Activated CD8-positive, alpha-beta T cell treated with anti-CD3 and anti-CD28 coated beads for 36 hours (primary cell): ENCODE results near the gene TESK2. TPM values are rescaled to one million over a fixed set of nuclear protein-coding genes. Genes with fewer than 3 reads are reported as not detected.

ENCODE experiments used
- ATAC-seq: fragments of 200-7000 bp; cut with Tn5 transposase; one replicate; pipeline ENCODE4 v1.10.0; 2021; ENCODE audit warnings: mild to moderate bottlenecking, moderate library complexity
- CTCF ChIA-PET: fragments of 350-600 bp; sonication (Branson Sonifier 250); formaldehyde crosslinking; loops from one replicate; lab custom pipeline; 2021; ENCODE audit warnings: antibody characterized with exemption; lab: Charles Lee
- POLR2A ChIA-PET: fragments of 350-600 bp; sonication (Branson Sonifier 250); formaldehyde crosslinking; loops from one replicate; lab custom pipeline; 2021; ENCODE audit warnings: antibody characterized with exemption; lab: Charles Lee
- DNase-seq: peaks from one replicate; pipeline ENCODE4 v3.0.0-alpha.2; 2020
- H3K27ac Mint-ChIP-seq: one replicate; pipeline ENCODE4 v1.8.0; 2021; ENCODE audit warnings: mild to moderate bottlenecking, mixed read lengths
- H3K27me3 Mint-ChIP-seq: one replicate; pipeline ENCODE4 v1.8.0; 2021; ENCODE audit warnings: mixed read lengths
- H3K36me3 Mint-ChIP-seq: one replicate; pipeline ENCODE4 v1.8.0; 2021; ENCODE audit warnings: low read depth, mixed read lengths
- H3K4me1 Mint-ChIP-seq: one replicate; pipeline ENCODE4 v1.8.0; 2021; ENCODE audit warnings: low read depth, mixed read lengths
- H3K4me3 Mint-ChIP-seq: one replicate; pipeline ENCODE4 v1.8.0; 2021; ENCODE audit warnings: mild to moderate bottlenecking, moderate library complexity, mixed read lengths
- H3K9me3 Mint-ChIP-seq: one replicate; pipeline ENCODE4 v1.8.0; 2021; ENCODE audit warnings: mixed read lengths
- CTCF ChIP-seq: fragments of 200-600 bp; IDR thresholded peaks from one replicate; pipeline ENCODE4 v1.8.0; 2022; ENCODE audit warnings: antibody characterized with exemption, mild to moderate bottlenecking
- intact Hi-C: fragments of 100-400 bp; cut with micrococcal nuclease; formaldehyde crosslinking; loops from one replicate; pipeline ENCODE4 v1.10.0; 2022
- total RNA-seq, 2 experiments: library from RNA; stranded (reverse); gene quantifications; one replicate each; pipeline ENCODE4 v1.2.3, GENCODE V29; 2021

The TESK2 gene
- total RNA-seq, 2 experiments from 2014 or later: 2.9 to 3.7 TPM

GRCh38 chr1:45378184-45378583 lies 112.8 kb downstream of the TESK2 start:
- no peak for TF ChIP-seq CTCF
- Mint-ChIP-seq H3K27ac (no peak overlapping the region), H3K27me3 (no peaks in the 10 kb centered on the region), H3K4me3 (no peak overlapping the region), H3K9me3 (no peaks in the 10 kb centered on the region), H3K36me3 (no peaks in the 10 kb centered on the region), H3K4me1 (no peaks in the 10 kb centered on the region)
- DNase-seq (no peak), ATAC-seq (no peak)
- intact Hi-C loops: no loop called here
- POLR2A ChIA-PET: interaction anchor here (1.1 kb wide), 1 partner anchor 39 kb away, joined by 3 read pairs; the partner anchor contains the start of genes MUTYH and TOE1
- CTCF ChIA-PET: interaction anchor here (1.0 to 1.8 kb wide), 4 partner anchors 13 to 366 kb away, joined by 3 to 5 read pairs (median 4); partner anchors contain the start of genes HECTD3 and UROD

GRCh38 chr1:45375104-45376090 lies 115.6 kb downstream of the TESK2 start:
- ChIA-PET CTCF (interaction anchor here (1.2 kb wide), 1 partner anchor 15 kb away, joined by 6 read pairs; no protein-coding TSS in a partner anchor), POLR2A (interaction anchor here (0.6 kb wide), 1 partner anchor 816 kb away, joined by 3 read pairs; no protein-coding TSS in a partner anchor)
- TF ChIP-seq CTCF: no peak
- H3K4me1 Mint-ChIP-seq: no peaks in the 10 kb centered on the region
- no peak overlapping the region for H3K27ac Mint-ChIP-seq
- no peaks in the 10 kb centered on the region for H3K9me3 Mint-ChIP-seq
- H3K4me3 Mint-ChIP-seq: no peak overlapping the region
- H3K27me3 Mint-ChIP-seq: no peaks in the 10 kb centered on the region
- H3K36me3 Mint-ChIP-seq: no peaks in the 10 kb centered on the region
- DNase-seq (no peak), ATAC-seq (no peak)
- intact Hi-C loops: no loop called here

- H3K9me3 Mint-ChIP-seq: no peaks in the 10 kb centered on the region
- ATAC-seq (no peak), DNase-seq (no peak)
- ChIA-PET POLR2A (no interaction called here), CTCF (interaction anchor here (0.6 to 1.9 kb wide), 5 partner anchors 14 to 389 kb away, joined by 3 to 12 read pairs (median 3); no protein-coding TSS in a partner anchor)
- no peak overlapping the region for H3K27ac Mint-ChIP-seq
- no peaks in the 10 kb centered on the region for H3K36me3 Mint-ChIP-seq
- H3K4me1 Mint-ChIP-seq: no peaks in the 10 kb centered on the region
- H3K4me3 Mint-ChIP-seq: no peak overlapping the region
- intact Hi-C loops: no loop called here
- no peaks in the 10 kb centered on the region for H3K27me3 Mint-ChIP-seq
- TF ChIP-seq CTCF: no peak
These were observed 117.4 kb downstream of the TESK2 start for GRCh38 chr1:45373573-45373972.

- no peak overlapping the region for H3K4me3 Mint-ChIP-seq
- ATAC-seq: no peak
- POLR2A ChIA-PET: no interaction called here
- TF ChIP-seq CTCF: no peak
- H3K4me1 Mint-ChIP-seq: no peaks in the 10 kb centered on the region
- intact Hi-C loops: no loop called here
- no peaks in the 10 kb centered on the region for H3K36me3 Mint-ChIP-seq
- CTCF ChIA-PET: interaction anchor here (0.9 to 1.2 kb wide), 4 partner anchors 10 to 43 kb away, joined by 3 read pairs; no protein-coding TSS in a partner anchor
- H3K9me3 Mint-ChIP-seq: no peaks in the 10 kb centered on the region
- no peaks in the 10 kb centered on the region for H3K27me3 Mint-ChIP-seq
- DNase-seq: no peak
- H3K27ac Mint-ChIP-seq: no peak overlapping the region
These were observed 120.4 kb downstream of the TESK2 start for GRCh38 chr1:45370575-45370974.
